ENCODE measurements around the gene ABLIM3.

ABLIM3 gene

DNA sequence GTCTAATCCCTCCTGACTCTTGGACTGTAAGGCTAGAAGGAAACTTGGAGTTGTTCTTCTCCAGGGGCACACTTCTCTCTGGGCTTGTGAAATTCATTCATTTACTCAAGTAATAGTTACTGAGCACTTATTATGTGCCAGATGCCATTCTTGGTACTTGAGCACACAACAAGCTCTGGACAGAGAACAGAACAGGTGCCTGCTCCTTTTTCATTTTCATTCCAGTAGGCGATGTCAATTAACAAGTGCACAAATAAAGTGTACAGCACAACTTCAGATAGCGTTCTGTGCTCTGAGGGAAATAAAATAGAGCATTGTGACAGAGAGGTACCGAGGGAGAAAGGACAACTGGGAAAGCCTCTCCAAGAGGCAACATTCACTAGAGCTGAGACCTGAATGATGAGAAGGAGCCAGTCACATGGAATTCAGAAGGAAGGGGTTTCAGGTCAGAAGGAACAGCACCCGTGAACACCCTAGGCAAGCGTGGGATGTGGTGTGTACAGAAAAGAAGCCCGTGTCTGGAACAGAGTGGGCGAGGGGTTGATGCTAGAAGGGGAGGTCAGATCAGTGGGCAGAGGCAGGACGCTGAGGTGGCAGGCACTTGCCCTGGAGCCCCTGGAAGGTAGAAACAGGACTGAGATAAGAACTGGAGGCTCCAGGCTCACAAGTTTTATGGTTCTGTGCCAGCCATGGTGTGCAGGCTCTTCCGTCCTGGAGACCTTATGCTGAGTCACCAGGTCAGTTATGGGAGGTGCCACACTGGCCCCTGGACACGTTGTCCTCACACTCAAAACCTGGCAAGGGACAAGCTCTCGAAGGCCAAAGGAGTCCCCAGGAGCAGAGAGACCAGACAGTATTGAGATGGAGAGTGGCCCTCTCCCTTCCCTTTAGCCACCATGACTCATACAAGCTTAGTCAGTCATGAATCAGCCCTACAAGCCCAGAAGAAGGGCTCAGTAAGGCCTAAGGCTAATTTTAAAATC is 7.2 kb upstream of the ABLIM3 start:
- no peak for FAIRE-seq

DNA sequence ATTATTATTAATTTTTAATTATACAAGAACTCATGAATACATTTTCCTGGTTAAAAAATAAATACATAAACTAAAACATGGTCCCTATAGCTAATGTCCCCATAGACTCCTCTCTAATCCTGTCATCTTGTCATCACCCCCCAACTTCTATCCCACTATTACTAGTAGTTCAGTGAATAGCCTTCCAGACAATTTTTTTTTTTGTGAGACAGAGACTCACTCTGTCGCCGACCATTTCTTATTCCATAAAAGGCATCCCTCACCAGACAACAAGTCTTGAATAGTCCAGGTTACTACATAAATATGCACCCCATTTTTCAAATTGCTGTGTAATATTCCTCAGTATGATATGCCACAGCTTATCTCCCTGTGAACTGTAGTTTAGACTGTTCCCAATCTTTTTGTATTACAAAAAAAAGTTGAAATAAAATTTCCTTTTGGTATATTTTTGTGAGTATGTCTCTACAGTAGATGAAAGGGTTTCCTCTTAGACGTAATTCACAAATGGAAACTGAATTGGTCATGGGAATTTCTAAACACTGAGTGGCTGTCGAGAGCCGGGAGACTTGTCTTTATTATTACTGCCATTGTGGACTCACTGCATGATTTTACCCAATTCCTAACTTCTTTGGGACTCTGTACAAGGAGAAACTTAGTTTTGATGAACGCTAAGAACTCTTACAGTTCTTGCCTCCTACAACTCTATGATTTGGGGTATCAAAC is 6.4 kb upstream of the ABLIM3 start:
- no peak for FAIRE-seq

- FAIRE-seq, result no peak
Observed at GRCh38 chr5:149135536-149136201, 5.6 kb upstream of the ABLIM3 start.

DNA sequence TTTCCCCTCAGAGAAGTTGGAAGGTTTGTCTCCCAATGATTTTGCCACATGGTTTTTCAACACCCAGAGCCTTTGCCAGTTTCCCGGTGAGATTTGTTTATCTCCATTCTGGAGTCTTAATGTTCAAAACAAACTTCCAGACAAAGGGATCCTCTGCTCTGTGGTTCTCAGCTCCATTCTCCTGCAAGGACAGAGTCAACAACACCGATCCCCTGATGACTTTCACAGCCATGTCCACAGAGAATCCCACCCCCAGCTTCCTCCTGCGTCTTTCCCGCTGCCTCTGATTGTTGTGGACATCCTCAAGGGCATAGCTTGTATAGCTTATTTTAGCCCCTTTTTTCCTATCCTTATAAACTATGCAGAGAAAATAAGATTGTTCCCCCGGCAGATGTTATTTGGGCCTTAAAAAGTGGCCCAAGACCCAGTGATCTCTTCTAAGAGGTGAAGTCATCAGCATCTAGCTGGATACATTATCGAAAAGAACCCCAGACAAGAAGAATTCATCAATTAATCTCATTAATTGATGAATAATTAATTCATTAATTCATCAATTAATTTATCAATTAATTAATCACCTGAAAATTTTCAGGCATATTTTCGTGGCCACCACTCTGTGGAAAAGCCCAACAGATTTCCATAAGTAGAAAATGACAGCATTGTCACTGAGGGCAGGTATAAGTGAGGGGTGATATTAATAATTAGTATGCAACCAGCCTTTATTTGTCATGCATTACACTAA is 2.9 kb upstream of the ABLIM3 start:
- FAIRE-seq, result no peak

GRCh38 chr5:149140197-149141002 is 893 bp upstream of the ABLIM3 start:
- no peak for FAIRE-seq

DNA sequence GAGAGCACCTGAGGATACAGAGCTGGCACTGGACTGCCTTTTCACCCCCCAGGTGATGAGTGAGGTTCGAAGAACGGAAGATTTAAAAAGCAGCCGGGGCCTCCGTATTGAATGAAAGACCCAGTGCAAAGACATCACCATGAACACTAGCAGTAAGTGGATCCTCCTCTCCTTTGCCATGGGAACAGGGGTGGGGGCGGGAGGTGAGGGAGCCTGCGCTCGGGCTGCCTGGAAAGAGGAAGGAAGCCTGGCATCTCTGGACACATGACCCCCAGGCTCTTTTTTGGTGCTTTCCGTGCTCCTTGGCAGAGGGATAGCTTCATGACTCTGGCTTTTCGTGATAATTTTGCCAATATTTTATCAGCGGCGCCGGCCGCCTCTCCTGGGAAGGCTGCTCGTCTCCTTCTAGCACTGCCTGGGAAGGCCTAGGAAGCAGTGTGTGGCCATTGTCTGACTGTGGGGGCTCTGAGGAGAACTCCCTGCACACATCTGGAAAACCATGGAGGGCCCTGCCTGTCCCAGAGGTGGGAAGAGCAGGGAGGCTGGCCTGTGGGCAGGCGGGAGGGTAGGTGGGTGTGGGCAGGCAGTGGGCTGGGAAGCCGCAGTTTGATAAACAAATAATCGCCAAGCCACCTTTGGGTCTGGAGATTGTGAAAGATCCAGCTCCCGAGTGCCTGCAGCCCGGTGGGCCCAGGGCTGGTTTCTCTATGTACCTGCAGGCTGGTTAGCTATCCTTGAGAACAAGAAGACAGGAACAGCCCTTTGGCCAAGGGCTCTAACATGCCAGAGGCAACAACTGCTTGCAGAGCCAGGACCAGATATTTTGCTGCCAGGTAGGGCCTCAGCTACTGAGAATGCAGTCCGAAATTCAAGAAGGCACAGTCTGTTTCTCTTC is 911 bp downstream of the ABLIM3 start:
- FAIRE-seq, result no peak

GRCh38 chr5:149143470-149143869 is 2.2 kb downstream of the ABLIM3 start:
- FAIRE-seq, result no peak

- FAIRE-seq, result no peak
Observed at GRCh38 chr5:149144637-149145036, 3.3 kb downstream of the ABLIM3 start.

DNA sequence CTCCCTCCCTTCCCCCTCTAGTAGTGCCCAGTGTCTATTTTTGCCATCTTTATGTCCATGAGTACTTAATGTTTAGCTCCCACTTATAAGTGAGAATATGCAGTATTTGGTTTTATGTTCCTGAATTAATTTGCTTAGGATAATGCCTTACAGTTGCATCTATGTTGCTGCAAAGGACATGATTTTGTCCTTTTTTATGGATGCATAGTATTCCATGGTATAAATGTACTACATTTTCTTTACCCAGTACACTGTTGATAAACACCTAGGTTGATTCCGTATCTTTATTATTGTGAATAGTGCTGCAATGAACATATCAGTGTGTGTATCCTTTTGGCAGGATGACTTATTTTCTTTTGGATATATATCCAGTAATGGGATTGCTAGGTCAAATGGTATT is 3.8 kb downstream of the ABLIM3 start:
- no peak for FAIRE-seq

DNA sequence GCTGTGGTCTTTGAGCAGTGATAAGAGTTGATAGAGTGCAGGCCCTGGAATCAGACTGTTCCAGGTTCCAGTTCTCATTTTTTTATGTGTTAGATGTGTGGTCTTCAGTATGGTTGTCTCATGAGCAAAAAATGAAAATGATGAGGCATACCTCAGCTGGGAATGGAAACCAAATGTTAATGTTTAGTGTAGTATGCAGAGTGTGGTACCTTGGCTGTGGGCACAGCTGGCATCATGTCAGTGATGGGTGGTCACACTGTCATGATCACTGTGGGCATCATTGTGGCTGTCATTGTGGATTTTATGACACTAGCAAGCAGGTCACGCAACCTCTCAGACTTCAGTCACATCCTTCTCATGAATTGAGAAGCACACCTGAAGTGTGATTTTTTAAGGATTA is 6.4 kb downstream of the ABLIM3 start:
- no peak for FAIRE-seq

DNA sequence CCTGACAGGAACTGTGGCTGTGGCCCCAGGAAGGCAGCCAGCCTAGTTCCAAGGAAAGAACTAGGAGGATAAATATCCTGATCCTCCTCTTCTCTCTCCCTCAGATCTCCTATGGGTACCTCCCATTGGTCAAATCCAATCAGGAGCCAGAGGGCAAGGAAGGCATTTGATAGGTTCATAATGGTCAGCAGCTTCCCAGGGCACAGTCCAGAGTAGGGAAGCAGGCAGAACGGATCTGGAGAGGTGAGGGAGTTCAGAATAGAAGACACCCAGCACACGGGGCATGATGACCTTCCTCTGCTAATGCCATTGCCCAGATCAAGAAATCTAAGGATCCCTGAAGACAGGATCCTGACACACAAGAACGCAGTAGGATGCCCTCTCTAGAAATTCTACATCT is 8.6 kb downstream of the ABLIM3 start:
- no peak for FAIRE-seq

DNA sequence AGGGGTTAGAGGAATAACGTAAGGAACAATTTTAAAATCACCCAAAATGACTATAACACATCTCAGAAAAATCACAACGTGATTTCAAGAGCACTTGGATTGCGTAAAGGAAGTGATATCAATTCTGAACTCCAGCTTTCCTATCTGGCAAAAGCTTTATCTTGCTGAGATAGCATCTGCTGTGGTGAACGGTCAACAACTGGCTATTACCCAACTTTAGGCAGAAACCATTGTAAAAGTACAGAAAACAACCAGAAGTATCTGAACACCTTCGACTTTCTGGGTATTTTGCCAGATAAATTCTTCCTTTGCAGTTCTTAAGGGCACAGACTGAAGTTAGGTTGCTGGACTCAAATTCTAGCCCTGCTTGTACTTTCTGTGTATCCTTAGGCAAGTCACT is 9.2 kb downstream of the ABLIM3 start:
- FAIRE-seq, result no peak

- no peak for FAIRE-seq
Observed at GRCh38 chr5:149151717-149152116, 10.4 kb downstream of the ABLIM3 start.

DNA sequence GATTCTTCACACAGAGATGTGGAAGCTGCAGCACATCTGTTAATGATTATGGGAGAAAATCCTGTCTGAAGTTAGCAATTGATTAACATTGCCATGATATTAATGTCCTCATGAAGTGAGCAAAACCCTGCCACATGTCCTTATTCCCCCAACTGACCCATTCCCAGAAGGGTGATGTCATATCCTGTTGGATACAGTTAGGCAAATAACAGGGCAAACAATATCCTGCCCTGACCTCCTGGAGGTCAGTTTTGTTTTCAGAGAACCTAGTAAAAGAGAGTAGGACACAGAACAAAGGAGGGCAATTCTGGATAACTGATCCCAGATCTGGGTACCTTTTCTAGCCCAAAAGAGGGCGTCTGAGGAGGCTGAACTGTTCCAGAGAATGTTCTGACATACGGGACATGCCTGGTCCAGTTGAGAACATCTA is 11.0 kb downstream of the ABLIM3 start:
- no peak for FAIRE-seq

GRCh38 chr5:149153193-149153750 is 12.0 kb downstream of the ABLIM3 start:
- no peak for FAIRE-seq

GRCh38 chr5:149153751-149154610 is 12.7 kb downstream of the ABLIM3 start:
- no peak for FAIRE-seq

GRCh38 chr5:149154650-149155049 is 13.4 kb downstream of the ABLIM3 start:
- no peak for FAIRE-seq

GRCh38 chr5:149156435-149157083 is 15.3 kb downstream of the ABLIM3 start:
- no peak for FAIRE-seq

GRCh38 chr5:149157330-149157729 is 16.0 kb downstream of the ABLIM3 start:
- FAIRE-seq, result no peak
